Sigmoid colon (tissue), 4 donors: ENCODE data around the gene OXCT1.

ENCODE experiments used
- CTCF ChIP-seq, 4 experiments: fragments of 450-650 bp in 3 of 4; fragments of 200-600 bp in 1 of 4; IDR thresholded peaks; one replicate each; pipeline ENCODE4 v1.5.1; 2016 to 2019; ENCODE audit warnings: antibody characterized with exemption in 4 of 4, mild to moderate bottlenecking in 3 of 4, moderate library complexity in 2 of 4
- EP300 ChIP-seq, 4 donors: sonication (generic); formaldehyde crosslinking; IDR thresholded peaks; one replicate each; pipeline ENCODE4 v1.6.1; 2017; ENCODE audit warnings: antibody characterized with exemption in 4 of 4
- POLR2A ChIP-seq, 2 donors: fragments of 450-650 bp; IDR thresholded peaks; one replicate each; pipeline ENCODE4 v1.6.1; 2016; ENCODE audit warnings: antibody characterized with exemption in 2 of 2, mild to moderate bottlenecking in 2 of 2, moderate library complexity in 2 of 2

GRCh38 chr5:41835645-41836044 is 34.6 kb downstream of the OXCT1 start:
- TF ChIP-seq CTCF (IDR thresholded peaks at IDR 0.05) (no peak), POLR2A (IDR thresholded peaks at IDR 0.05) (no peak), EP300 (IDR thresholded peaks at IDR 0.05) (peak in 1 of 4 donors; percentile 48)
